Stimulated activated CD8-positive, alpha-beta memory T cell treated with anti-CD3 and anti-CD28 coated beads, Interleukin-15, amount 100 ng/mL, for 24 hours (primary cell): ENCODE measurements around the gene ARID3C.

Experiments used
- DNase-seq: peaks from one replicate; pipeline ENCODE4 v3.0.0-alpha.2; 2020; ENCODE audit warnings: low read depth

ARID3C gene

GRCh38 chr9:34594177-34594576 lies 34.7 kb downstream of the ARID3C start:
- DNase-seq, result no peak

- no peak for DNase-seq
Measured at GRCh38 chr9:34592895-34593601, 35.8 kb downstream of the ARID3C start.

- DNase-seq, result no peak
Measured at GRCh38 chr9:34591917-34592866, 36.7 kb downstream of the ARID3C start.

GRCh38 chr9:34591248-34591916 lies 37.5 kb downstream of the ARID3C start:
- DNase-seq, result peak; percentile 76

GRCh38 chr9:34590381-34591247 lies 38.3 kb downstream of the ARID3C start:
- no peak for DNase-seq

- no peak for DNase-seq
Measured at GRCh38 chr9:34589636-34590380, 39.1 kb downstream of the ARID3C start, which contains the start of gene CNTFR. CNTFR (minus strand) TSS chr9:34589724; CDS start chr9:34568981, 20,743 bp downstream.

GRCh38 chr9:34588671-34589635 lies 39.9 kb downstream of the ARID3C start:
- DNase-seq, result no peak

- no peak for DNase-seq
Measured at GRCh38 chr9:34587271-34587670, 41.6 kb downstream of the ARID3C start.

GRCh38 chr9:34585946-34586669 lies 42.8 kb downstream of the ARID3C start:
- no peak for DNase-seq

- DNase-seq, result no peak
Measured at GRCh38 chr9:34584970-34585369, 43.9 kb downstream of the ARID3C start.

- no peak for DNase-seq
Measured at GRCh38 chr9:34582787-34583186, 46.1 kb downstream of the ARID3C start.

GRCh38 chr9:34581318-34581717 lies 47.5 kb downstream of the ARID3C start:
- no peak for DNase-seq

GRCh38 chr9:34580358-34580757 lies 48.5 kb downstream of the ARID3C start:
- no peak for DNase-seq

GRCh38 chr9:34579808-34580163 lies 49.1 kb downstream of the ARID3C start:
- no peak for DNase-seq

GRCh38 chr9:34579104-34579807 lies 49.6 kb downstream of the ARID3C start:
- no peak for DNase-seq

- no peak for DNase-seq
Measured at GRCh38 chr9:34578241-34579103, 50.4 kb downstream of the ARID3C start.
